Cardiac muscle cell (in vitro differentiated cells and primary cell): ENCODE data around the gene BDKRB2. TPM values are rescaled to one million over a fixed set of nuclear protein-coding genes. Genes with fewer than 3 reads are reported as not detected.
A peak's percentile ranks its signal among the peaks of the same experiment; 100 is the strongest.

ENCODE experiments used
- DNase-seq, 2 donors: peaks; one replicate each; pipeline versions ENCODE4 v3.0.0 to v3.0.0-alpha.2; 2010 to 2017; ENCODE audit warnings: low read depth in 1 of 2, low spot score in 1 of 2
- H3K27ac ChIP-seq: fragments of 200-600 bp; sonication (generic); 2 replicates; pipeline ENCODE4 v1.5.1; 2016
- H3K27me3 ChIP-seq: fragments of 200-600 bp; sonication (generic); 2 replicates; pipeline ENCODE4 v1.6.0; 2016; ENCODE audit warnings: control low read depth
- H3K36me3 ChIP-seq: fragments of 200-600 bp; sonication (generic); 2 replicates; pipeline ENCODE4 v1.5.1; 2016; ENCODE audit warnings: control low read depth
- H3K4me1 ChIP-seq: fragments of 200-600 bp; sonication (generic); 2 replicates; pipeline ENCODE4 v1.8.1; 2017; ENCODE audit warnings: low read depth, mild to moderate bottlenecking, mixed run types
- H3K4me3 ChIP-seq: fragments of 200-600 bp; sonication (generic); 2 replicates; pipeline ENCODE4 v1.5.1; 2016; ENCODE audit warnings: mild to moderate bottlenecking
- H3K9me3 ChIP-seq: fragments of 200-600 bp; sonication (generic); 2 replicates; pipeline ENCODE4 v1.5.1; 2017; ENCODE audit warnings: low read depth, mild to moderate bottlenecking, control low read depth
- polyA plus RNA-seq: library from polyadenylated mRNA; unstranded; fragments of >200 nt; fragmentation: Nextera tagmentation; extraction: Ambion mirVana; gene quantifications from 2 replicates; pipeline ENCODE4 v1.2.1, GENCODE V29; 2016
- total RNA-seq: library from RNA; depleted of rRNA; stranded (reverse); fragments of >200 nt; gene quantifications from 2 replicates; pipeline ENCODE4 v1.2.3, GENCODE V29; 2016
- TF ChIP-seq, protein P1 (sequence below): IDR thresholded peaks from 2 replicates; pipeline ENCODE4 v1.5.1; 2012; ENCODE audit warnings: low read depth, mild to moderate bottlenecking, low read length

BDKRB2 gene
- total and polyA plus RNA-seq, 2 experiments from 2014 or later = 0.45 TPM; not detected in 1

GRCh38 chr14:96165493-96166436 is 38.9 kb upstream of the BDKRB2 start:
- H3K27ac ChIP-seq = no peak overlapping the region
- no peak overlapping the region for H3K4me3 ChIP-seq
- no peaks in the 10 kb centered on the region for H3K27me3 ChIP-seq
- TF ChIP-seq, protein P1, sequence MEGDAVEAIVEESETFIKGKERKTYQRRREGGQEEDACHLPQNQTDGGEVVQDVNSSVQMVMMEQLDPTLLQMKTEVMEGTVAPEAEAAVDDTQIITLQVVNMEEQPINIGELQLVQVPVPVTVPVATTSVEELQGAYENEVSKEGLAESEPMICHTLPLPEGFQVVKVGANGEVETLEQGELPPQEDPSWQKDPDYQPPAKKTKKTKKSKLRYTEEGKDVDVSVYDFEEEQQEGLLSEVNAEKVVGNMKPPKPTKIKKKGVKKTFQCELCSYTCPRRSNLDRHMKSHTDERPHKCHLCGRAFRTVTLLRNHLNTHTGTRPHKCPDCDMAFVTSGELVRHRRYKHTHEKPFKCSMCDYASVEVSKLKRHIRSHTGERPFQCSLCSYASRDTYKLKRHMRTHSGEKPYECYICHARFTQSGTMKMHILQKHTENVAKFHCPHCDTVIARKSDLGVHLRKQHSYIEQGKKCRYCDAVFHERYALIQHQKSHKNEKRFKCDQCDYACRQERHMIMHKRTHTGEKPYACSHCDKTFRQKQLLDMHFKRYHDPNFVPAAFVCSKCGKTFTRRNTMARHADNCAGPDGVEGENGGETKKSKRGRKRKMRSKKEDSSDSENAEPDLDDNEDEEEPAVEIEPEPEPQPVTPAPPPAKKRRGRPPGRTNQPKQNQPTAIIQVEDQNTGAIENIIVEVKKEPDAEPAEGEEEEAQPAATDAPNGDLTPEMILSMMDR = no peak
- H3K9me3 ChIP-seq = no peaks in the 10 kb centered on the region
- H3K36me3 ChIP-seq = no peaks in the 10 kb centered on the region
- no peak for DNase-seq
- no peaks in the 10 kb centered on the region for H3K4me1 ChIP-seq

GRCh38 chr14:96166461-96167223 is 38.0 kb upstream of the BDKRB2 start:
- TF ChIP-seq, protein P1 = no peak
- peak in 1 of 2 donors; percentile 62 for DNase-seq
- no peak overlapping the region for H3K27ac ChIP-seq
- H3K36me3 ChIP-seq = no peaks in the 10 kb centered on the region
- H3K27me3 ChIP-seq = no peaks in the 10 kb centered on the region
- no peaks in the 10 kb centered on the region for H3K9me3 ChIP-seq
- H3K4me3 ChIP-seq = no peak overlapping the region
- no peaks in the 10 kb centered on the region for H3K4me1 ChIP-seq

DNA sequence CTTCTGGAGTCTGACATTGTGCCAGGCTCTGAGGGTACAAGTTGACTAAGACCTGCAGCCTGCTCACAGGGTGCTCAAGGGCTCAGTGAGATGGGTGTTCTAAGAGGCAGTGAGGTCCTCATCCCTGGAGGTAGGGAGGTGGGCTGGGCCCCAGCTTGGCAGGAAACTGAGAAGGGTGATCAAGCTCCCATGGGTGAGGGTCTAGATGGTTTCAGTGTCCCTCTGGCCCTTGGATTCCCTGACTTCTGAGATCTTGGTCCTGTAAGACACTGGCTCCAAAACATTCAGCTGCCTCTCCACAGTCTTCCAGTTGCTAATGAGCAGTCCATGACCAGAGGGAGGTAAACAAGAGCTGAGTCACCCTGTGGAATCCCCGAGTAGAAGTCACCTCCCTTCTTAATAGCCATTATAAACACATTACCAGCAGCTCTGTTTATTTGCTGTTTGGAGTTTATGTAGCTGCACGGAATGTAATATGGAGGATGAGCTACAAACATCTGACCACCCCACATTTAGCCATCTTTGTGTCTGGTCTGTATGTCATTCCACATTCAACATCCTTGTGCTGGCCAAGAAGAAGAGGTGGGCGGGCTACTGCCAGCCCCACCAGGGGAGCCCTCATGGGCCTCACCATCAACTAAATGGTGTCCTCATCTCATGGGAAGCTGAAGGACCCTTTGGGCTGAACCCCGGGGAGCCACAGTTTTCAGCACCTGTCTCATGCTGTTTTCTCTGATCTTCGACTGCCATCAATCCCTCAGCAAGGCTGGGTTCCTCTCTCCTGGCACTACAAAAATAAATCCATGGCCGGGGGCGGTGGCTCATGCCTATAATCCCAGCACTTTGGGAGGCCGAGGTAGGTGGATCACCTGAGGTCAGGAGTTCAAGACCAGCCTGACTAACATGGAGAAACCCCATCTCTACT is 37.2 kb upstream of the BDKRB2 start:
- no peaks in the 10 kb centered on the region for H3K9me3 ChIP-seq

GRCh38 chr14:96168581-96168980 is 36.1 kb upstream of the BDKRB2 start:
- no peaks in the 10 kb centered on the region for H3K9me3 ChIP-seq
- no peak overlapping the region for H3K27ac ChIP-seq
- no peak for DNase-seq
- H3K4me1 ChIP-seq = no peaks in the 10 kb centered on the region
- no peaks in the 10 kb centered on the region for H3K36me3 ChIP-seq
- H3K4me3 ChIP-seq = no peak overlapping the region
- H3K27me3 ChIP-seq = no peaks in the 10 kb centered on the region
- TF ChIP-seq, protein P1 = no peak

More for the DNA sequence above, 37.2 kb upstream of the BDKRB2 start:
- H3K4me3 ChIP-seq = no peak overlapping the region
- no peaks in the 10 kb centered on the region for H3K36me3 ChIP-seq
- no peak overlapping the region for H3K27ac ChIP-seq
- TF ChIP-seq, protein P1 = no peak
- DNase-seq = peak in 1 of 2 donors; percentile 56
- no peaks in the 10 kb centered on the region for H3K27me3 ChIP-seq
- no peaks in the 10 kb centered on the region for H3K4me1 ChIP-seq

DNA sequence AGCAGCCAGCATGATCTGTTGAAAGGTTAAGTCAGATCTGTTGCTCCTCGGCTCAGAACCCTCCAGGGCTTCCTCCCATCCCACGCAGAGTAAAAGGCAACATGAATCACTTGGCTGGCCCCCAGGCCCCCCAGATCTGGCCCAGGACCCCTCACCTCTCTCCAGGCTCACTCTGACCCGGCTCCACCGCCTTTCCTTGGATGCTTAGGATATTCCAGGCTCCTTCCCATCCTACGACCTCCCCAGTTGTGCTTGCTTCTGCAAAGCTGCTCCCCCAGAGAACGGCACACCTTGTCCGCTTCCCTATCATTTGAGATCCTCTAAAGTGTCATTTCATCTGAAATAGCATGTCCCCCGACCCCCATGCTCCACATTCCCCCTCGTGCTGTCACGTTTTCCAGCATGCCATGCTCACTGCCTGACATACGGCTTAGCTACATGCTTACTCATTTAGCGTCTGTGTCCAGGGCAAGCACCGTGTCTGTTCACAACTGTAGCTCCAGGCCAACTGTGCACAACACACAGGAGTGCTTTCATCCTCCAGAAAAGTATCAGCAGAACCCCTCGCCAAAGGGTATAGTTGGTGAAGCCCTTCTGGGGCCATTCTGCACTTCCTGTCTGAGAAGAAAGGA is 33.6 kb upstream of the BDKRB2 start:
- H3K9me3 ChIP-seq = no peaks in the 10 kb centered on the region
- H3K27ac ChIP-seq = no peak overlapping the region
- H3K4me3 ChIP-seq = no peak overlapping the region
- no peaks in the 10 kb centered on the region for H3K36me3 ChIP-seq
- TF ChIP-seq, protein P1 = no peak
- no peak for DNase-seq
- H3K27me3 ChIP-seq = no peaks in the 10 kb centered on the region
- H3K4me1 ChIP-seq = no peaks in the 10 kb centered on the region
